ENCODE measurements around the gene UNC93A. TPM values are rescaled to one million over a fixed set of nuclear protein-coding genes. Genes with fewer than 3 reads are reported as not detected.
"Not testable (repeated sequence)": the region's sequence is repeated elsewhere in the genome, so short reads cannot be mapped to it uniquely, and the experiment has no call there.

The UNC93A gene
- not detected for total RNA-seq

DNA sequence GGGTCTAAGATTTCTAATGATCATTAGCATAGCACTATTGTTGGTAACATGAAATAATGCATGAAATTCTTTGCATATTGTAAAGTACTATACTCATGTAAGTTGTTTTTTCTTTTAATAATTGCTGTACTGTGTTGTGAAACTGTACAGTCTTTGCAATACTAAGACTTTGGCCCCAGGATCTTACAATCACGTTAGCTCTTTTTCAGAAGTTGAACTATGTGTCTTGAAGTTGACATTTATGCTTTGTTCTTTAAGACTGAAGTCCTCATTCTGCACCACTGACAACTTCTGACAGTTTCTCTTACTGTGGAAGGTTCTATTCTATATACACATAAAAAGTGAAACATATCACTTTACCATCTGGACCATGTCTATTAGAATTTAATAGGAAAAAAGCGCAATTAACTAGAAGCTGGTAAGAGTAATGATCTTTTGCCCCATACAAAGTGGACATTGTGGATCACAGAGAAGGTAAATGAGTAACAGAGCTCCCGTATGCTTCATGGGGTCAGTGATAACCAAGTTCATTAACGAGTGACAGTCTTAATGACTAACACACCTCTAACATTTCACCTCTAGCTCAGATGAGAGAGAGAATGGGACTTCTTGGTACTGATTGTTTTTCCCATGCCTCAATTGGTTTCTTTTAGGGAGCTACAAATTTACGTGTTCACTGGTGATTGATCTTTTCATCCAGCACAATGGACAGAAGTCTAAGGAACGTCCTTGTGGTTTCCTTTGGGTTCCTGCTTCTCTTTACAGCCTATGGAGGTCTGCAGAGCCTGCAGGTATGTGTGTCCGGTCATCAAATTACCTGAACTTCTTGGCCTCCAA, at the start of gene UNC93A:
Gene UNC93A (plus strand): TSS at position 530 of the 837 bp plus-strand sequence. CDS start 175 bp downstream, at position 705.
- no peak for DNase-seq (ENCODE audit: low spot score)

GRCh38 chr6:167241321-167242134, 49.6 kb upstream of the UNC93A start:
- not testable (repeated sequence) for DNase-seq (ENCODE audit: low spot score)

DNA sequence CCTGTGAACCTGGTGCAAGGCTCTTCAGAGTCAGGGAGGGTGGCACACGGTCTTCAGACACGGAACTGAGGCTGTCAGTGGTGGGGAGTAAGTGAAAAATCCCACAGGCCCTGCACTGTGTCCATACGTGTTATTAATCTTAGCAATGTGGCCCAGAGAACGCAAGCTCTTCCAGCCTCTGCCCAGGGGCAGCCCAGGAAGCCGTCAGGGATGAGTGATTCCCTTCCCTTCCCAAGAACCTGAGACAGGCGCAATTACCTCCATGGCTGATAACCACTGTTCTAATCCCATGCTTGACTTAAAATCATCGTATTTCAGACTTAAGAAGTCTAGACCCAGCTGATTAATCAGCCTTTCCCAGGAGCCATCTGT, 49.0 kb upstream of the UNC93A start:
- DNase-seq (ENCODE audit: low spot score) = not testable (repeated sequence)

DNA sequence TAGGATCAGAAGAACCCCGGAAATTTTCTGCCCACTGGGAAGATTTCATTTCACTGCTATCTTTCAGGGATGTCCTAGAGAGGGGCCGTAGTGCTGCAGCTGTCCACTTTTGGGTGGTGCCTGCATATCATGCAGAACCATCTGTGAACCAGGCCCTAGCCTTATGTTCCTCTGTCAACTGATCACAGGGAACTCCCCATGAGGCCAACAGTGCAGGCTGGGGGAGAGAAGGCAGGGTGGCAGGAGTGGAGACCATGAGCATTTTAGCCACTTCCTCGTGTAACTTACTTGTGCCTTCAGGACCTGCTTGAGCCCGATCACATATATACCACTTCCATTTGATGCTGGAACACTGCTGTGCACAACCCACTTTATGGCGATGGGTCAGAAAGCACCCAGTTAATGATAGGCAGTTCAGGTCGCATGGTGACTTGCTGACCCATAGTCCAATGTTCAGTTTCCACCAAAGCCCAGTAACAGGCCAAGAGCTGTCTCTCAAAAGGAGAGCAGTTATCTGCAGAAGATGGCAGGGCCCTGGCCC, 48.5 kb upstream of the UNC93A start:
- DNase-seq (ENCODE audit: low spot score) = not testable (repeated sequence)

- DNase-seq (ENCODE audit: low spot score) = no peak
Measured at GRCh38 chr6:167244064-167244960, 46.8 kb upstream of the UNC93A start.

DNA sequence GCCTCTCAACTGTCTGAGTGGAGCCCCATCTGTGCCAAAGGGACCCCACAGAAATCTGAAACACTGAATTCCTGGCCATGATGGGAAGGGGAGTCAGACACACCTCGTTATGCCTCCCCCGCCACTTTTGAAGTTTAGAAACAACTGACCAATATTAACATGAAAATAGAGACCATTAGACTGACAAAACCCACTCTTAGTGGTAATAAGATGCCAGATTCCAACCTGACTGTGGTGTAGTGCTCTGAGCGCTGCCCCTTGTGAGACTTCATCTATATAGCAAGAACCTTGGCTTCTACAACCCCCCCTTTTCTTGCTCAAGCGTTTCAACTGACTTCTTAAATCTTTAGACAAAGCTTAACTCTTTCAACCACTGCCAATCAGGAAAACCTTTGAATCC, 46.1 kb upstream of the UNC93A start:
- DNase-seq (ENCODE audit: low spot score) = no peak

DNA sequence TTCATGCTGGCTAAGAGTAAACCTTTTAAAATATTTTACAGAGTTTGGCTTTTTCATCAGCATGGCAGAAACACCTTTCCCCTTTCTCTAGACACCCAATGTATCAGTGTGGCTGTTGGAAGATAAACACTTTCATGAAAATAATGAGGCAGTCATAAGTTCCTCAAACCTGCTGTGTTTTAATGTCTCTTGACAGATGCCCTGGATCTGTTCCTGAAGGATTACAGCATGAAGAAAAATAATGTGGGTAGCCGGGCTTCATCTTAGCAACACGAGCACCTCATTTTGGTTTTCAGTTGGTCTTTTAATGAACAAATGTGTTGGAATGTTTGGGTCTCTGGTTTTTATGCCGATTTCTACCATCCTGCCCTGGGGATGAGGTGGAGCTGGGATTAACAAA, 45.5 kb upstream of the UNC93A start:
- no peak for DNase-seq (ENCODE audit: low spot score)

GRCh38 chr6:167247814-167248595, 43.1 kb upstream of the UNC93A start:
- no peak for DNase-seq (ENCODE audit: low spot score)

DNA sequence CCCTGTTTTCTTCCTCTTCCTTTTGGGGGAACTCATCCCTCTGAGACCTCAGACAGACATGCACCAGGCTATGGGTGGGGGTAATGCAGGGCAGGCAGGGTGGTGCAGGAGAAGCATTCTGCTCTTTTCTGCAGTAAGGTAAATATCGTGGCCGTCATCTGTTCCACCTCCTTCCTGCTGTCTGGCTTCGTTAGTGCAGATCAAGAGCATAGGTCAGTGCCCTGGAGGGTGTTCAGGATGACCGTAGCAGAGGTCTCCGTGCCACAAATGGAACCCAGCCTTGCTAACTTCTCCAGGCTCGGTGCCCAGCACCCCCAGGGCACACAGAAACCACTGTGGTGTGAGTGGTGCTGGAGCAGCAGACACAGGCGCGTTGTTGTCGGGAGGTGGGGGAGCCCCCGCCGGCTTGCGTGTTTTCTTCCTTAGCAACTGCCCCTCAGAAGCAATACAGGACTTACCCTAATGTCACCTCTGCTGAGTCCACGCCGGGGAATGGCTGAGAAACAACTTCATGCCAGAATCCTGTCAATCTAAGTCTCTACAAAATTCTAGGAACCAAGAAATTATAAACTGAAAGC, 42.1 kb upstream of the UNC93A start:
- DNase-seq (ENCODE audit: low spot score) = not testable (repeated sequence)

DNA sequence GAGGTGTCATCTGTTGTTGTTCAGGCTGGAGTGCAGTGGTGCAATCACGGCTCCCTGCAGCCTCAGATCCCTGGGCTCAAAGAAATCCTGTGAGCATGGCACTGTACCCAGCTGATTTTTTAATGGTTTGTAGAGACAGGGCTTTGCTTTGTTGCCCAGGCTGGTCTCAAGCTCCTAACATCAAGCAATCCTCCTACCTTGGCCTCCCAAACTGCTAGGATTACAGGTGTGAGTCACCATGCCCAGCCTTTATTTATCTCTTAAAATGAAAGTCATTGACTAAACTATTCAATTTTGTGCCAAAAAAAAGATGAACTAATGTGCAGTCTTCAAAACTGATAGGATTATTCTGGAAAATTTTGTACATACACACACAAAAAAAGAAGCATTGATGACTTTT, 38.8 kb upstream of the UNC93A start:
- no peak for DNase-seq (ENCODE audit: low spot score)

- no peak for DNase-seq (ENCODE audit: low spot score)
Measured at GRCh38 chr6:167255918-167256553, 35.1 kb upstream of the UNC93A start.

GRCh38 chr6:167258646-167259045, 32.5 kb upstream of the UNC93A start:
- DNase-seq (ENCODE audit: low spot score) = no peak

- DNase-seq (ENCODE audit: low spot score) = not testable (repeated sequence)
Measured at GRCh38 chr6:167266057-167266829, 24.9 kb upstream of the UNC93A start.

GRCh38 chr6:167266830-167267555, 24.1 kb upstream of the UNC93A start:
- no peak for DNase-seq (ENCODE audit: low spot score)

DNA sequence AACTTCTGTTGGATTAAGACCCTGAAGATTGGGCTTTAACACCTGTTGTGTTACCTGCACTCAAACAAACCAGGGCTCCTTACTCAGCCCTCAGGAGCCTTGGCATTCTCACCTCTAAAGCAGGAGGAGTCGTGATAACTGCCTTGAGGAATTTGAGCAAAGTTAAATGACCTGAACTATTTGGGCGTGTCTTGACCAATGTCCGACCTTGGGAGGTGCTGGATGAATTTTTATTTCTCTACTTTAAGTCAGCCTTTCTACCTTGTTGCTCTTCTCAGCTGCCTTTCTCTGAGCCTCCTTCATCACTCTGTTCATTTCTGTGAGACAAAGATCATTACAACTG, 23.6 kb upstream of the UNC93A start:
- not testable (repeated sequence) for DNase-seq (ENCODE audit: low spot score)

DNA sequence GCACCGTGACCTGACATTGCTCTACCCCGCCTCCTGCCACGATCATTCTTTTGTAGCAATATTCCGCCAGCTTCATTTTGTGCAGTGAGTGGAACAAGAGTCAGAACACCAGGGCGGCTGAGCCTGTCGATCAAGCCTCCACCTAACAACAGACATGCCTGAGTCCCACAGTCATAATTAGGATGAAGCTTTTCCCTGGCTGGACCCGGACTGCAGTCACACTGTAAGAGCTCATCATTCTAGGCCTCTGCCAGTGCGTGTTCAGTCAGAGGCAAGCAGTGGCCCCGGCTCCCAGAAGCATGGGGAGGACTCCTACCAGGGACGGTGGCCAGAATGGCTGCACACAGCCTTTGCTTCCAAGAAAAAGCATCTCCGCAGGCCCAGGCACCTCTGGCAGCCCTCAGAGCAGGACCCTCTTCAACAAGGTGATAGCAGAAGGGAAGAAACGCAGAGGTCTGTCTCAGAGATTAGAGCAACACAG, 23.2 kb upstream of the UNC93A start:
- no peak for DNase-seq (ENCODE audit: low spot score)

DNA sequence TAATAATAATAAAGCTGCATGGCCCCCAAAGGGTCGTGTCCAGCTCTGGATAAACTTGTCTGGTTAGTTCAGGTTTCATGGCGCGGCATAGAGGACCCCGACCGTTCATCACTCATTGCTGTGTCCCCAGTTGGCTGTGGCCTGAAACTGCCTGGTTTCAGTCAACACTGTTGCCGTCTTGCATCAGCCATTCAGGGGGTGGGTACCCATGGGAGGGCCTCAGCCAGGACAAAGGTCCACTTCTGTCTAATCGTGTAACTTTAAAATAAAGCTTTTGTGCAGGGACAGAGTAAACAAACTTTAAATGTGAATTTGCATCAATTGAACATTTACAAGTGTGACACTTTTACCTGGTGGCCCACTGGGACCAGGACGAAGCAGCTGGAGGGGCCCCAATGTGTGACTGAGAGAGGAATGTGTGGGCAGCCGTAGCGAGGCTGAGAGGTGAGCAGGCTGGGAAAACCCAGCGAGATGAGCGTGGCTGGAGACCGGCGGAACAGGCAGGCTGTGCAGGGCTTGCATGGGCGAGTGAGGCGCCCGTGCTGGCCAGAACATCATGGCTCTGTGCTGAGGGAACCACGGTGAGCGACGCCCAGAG, 22.3 kb upstream of the UNC93A start:
- DNase-seq (ENCODE audit: low spot score) = no peak
